Lower lobe of right lung (tissue), 2 donors: ENCODE data around the gene PARVB. TPM values are rescaled to one million over a fixed set of nuclear protein-coding genes. Genes with fewer than 3 reads are reported as not detected.

Experiments used
- ATAC-seq, 2 donors: fragments of 200-7000 bp; cut with Tn5 transposase; one replicate each; pipeline ENCODE4 v1.9.1; 2020 to 2022; ENCODE audit warnings: mild to moderate bottlenecking in 2 of 2, moderate library complexity in 2 of 2
- DNase-seq: peaks from one replicate; pipeline ENCODE4 v3.0.0-alpha.2; 2020
- H3K27ac ChIP-seq: fragments of 200-600 bp; one replicate; pipeline ENCODE4 v1.8.0; 2022
- H3K27me3 ChIP-seq: fragments of 200-600 bp; one replicate; pipeline ENCODE4 v1.8.0; 2022; ENCODE audit warnings: low read depth
- H3K36me3 ChIP-seq: fragments of 200-600 bp; one replicate; pipeline ENCODE4 v1.8.0; 2022; ENCODE audit warnings: mild to moderate bottlenecking
- H3K4me1 ChIP-seq: fragments of 200-600 bp; one replicate; pipeline ENCODE4 v1.8.0; 2022
- H3K4me3 ChIP-seq: fragments of 200-600 bp; one replicate; pipeline ENCODE4 v1.8.0; 2022; ENCODE audit warnings: mild to moderate bottlenecking
- H3K9me3 ChIP-seq: fragments of 200-600 bp; one replicate; pipeline ENCODE4 v1.8.0; 2022
- CTCF ChIP-seq: fragments of 200-600 bp; IDR thresholded peaks from one replicate; pipeline ENCODE4 v1.8.0; 2022; ENCODE audit warnings: antibody characterized with exemption, mild to moderate bottlenecking
- intact Hi-C: fragments of 100-400 bp; cut with DNase I; formaldehyde crosslinking; loops from one replicate; pipeline ENCODE4 v1.11.0; 2022
- total RNA-seq: library from RNA; stranded (reverse); fragmentation: NEBNext Ultra II Directional; extraction: Animal tissue kit (Norgen Biotek cat#: 25700); gene quantifications from one replicate; pipeline ENCODE4 v1.2.1, GENCODE V29; 2021
- donor health status: DM: no; HTN: yes; CAD: no; lungs with severe emphysema.

Gene PARVB
- total RNA-seq, 1 donor from 2014 or later, result 44.7 TPM

GRCh38 chr22:44087089-44087430, 63.0 kb downstream of the PARVB start:
- Histone ChIP-seq H3K36me3 (peaks cover 7% of the 10 kb centered on the region), H3K4me1 (peaks cover 21% of the 10 kb centered on the region), H3K27ac (peak overlapping the region; percentile 1), H3K4me3 (no peak overlapping the region), H3K27me3 (no peaks in the 10 kb centered on the region), H3K9me3 (peaks cover 5% of the 10 kb centered on the region)
- DNase-seq (no peak), ATAC-seq (no peak)
- TF ChIP-seq CTCF, result no peak
- intact Hi-C loops, result no loop called here

GRCh38 chr22:44088976-44089570, 65.0 kb downstream of the PARVB start:
- Histone ChIP-seq H3K4me3 (no peak overlapping the region), H3K4me1 (peaks cover 21% of the 10 kb centered on the region), H3K36me3 (peaks cover 7% of the 10 kb centered on the region), H3K27ac (no peak overlapping the region), H3K9me3 (peaks cover 5% of the 10 kb centered on the region), H3K27me3 (no peaks in the 10 kb centered on the region)
- DNase-seq (no peak), ATAC-seq (peak; percentile 69 to 76)
- TF ChIP-seq CTCF, result no peak
- intact Hi-C loops, result no loop called here

GRCh38 chr22:44089717-44090570, 65.8 kb downstream of the PARVB start:
- peaks cover 21% of the 10 kb centered on the region for H3K4me1 ChIP-seq
- H3K36me3 ChIP-seq, result peaks cover 8% of the 10 kb centered on the region
- no peak for TF ChIP-seq CTCF
- intact Hi-C loops, result no loop called here
- no peak for DNase-seq
- H3K27ac ChIP-seq, result no peak overlapping the region
- H3K9me3 ChIP-seq, result no peaks in the 10 kb centered on the region
- no peak for ATAC-seq
- H3K27me3 ChIP-seq, result no peaks in the 10 kb centered on the region
- no peak overlapping the region for H3K4me3 ChIP-seq

GRCh38 chr22:44090571-44090905, 66.4 kb downstream of the PARVB start:
- Histone ChIP-seq H3K27ac (no peak overlapping the region), H3K4me3 (no peak overlapping the region), H3K36me3 (peaks cover 13% of the 10 kb centered on the region), H3K27me3 (no peaks in the 10 kb centered on the region), H3K9me3 (no peaks in the 10 kb centered on the region), H3K4me1 (peaks cover 20% of the 10 kb centered on the region)
- no peak for TF ChIP-seq CTCF
- DNase-seq (no peak), ATAC-seq (no peak)
- intact Hi-C loops, result no loop called here

- intact Hi-C loops, result no loop called here
- Histone ChIP-seq H3K4me3 (no peak overlapping the region), H3K27me3 (no peaks in the 10 kb centered on the region), H3K36me3 (peaks cover 20% of the 10 kb centered on the region), H3K4me1 (peaks cover 14% of the 10 kb centered on the region), H3K27ac (no peak overlapping the region), H3K9me3 (no peaks in the 10 kb centered on the region)
- ATAC-seq, result no peak
- TF ChIP-seq CTCF, result no peak
- DNase-seq, result no peak
Measured at GRCh38 chr22:44091021-44091721, 67.1 kb downstream of the PARVB start.
